ENCODE data around the gene NUDT17. TPM values are rescaled to one million over a fixed set of nuclear protein-coding genes. Genes with fewer than 3 reads are reported as not detected.

The NUDT17 gene
- total and polyA plus RNA-seq, 9 of the 15 experiments (the other 6 are each of a cell fraction or from before 2014, with no cell fraction given) = 2.1 to 10.0 (median 6.1) TPM

DNA sequence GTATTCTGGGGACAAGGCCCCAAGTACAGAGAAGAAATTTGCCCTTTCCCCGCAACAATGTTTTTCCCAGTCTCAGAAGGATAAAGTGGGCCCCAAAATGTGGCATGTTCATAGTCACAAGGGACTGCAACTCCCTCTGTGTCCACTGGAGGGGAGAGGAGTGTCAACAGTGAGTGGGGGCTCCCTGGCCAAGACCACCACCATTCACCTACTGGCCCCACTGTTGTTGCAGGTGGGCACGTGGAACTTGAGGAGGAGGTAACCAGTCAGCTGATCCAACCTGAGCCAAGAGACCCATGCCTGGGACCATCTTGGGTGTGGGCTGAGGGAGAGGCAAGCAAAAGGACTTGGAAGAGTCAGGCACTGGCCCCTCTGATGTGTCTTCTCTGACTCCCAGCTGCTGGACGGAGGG, 777 bp downstream of the NUDT17 start (continued):
- no peak for TF ChIP-seq ZNF41 (CRISPR knock-in tag; conservative IDR thresholded peaks at IDR 0.05)
- TF ChIP-seq, protein P1, sequence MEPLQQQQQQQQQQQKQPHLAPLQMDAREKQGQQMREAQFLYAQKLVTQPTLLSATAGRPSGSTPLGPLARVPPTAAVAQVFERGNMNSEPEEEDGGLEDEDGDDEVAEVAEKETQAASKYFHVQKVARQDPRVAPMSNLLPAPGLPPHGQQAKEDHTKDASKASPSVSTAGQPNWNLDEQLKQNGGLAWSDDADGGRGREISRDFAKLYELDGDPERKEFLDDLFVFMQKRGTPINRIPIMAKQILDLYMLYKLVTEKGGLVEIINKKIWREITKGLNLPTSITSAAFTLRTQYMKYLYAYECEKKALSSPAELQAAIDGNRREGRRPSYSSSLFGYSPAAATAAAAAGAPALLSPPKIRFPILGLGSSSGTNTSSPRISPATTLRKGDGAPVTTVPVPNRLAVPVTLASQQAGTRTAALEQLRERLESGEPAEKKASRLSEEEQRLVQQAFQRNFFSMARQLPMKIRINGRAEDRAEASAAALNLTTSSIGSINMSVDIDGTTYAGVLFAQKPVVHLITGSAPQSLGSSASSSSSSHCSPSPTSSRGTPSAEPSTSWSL (CRISPR knock-in tag; IDR thresholded peaks at IDR 0.05; ENCODE audit: borderline replicate concordance) = 0 out of 2 replicates have a peak, but pooled peaks have one; percentile 18
- TF ChIP-seq, protein P2, sequence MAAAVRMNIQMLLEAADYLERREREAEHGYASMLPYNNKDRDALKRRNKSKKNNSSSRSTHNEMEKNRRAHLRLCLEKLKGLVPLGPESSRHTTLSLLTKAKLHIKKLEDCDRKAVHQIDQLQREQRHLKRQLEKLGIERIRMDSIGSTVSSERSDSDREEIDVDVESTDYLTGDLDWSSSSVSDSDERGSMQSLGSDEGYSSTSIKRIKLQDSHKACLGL (CRISPR knock-in tag; IDR thresholded peaks at IDR 0.05; ENCODE audit: borderline replicate concordance, poor library complexity, severe bottlenecking) = no peak
- no peak for TF ChIP-seq FUS (optimal IDR thresholded peaks at IDR 0.05; ENCODE audit: low read depth, low read length)
- TF ChIP-seq SNRNP70 (optimal IDR thresholded peaks at IDR 0.05; ENCODE audit: low read depth, low read length) = peak; percentile 41
- no peak for TF ChIP-seq ZNF785 (CRISPR knock-in tag; IDR thresholded peaks at IDR 0.05)
- no peak for TF ChIP-seq SPI1 (IDR thresholded peaks at IDR 0.05; ENCODE audit: borderline replicate concordance, low read depth, low read length)
- TF ChIP-seq ZNF175 (CRISPR knock-in tag; IDR thresholded peaks at IDR 0.05; ENCODE audit: low read depth) = no peak
- no peak for TF ChIP-seq ZNF124 (CRISPR knock-in tag; IDR thresholded peaks at IDR 0.05)
- 0 out of 2 replicates have a peak, but pooled peaks have one; percentile 50 for TF ChIP-seq CCAR2 (IDR thresholded peaks at IDR 0.05; ENCODE audit: low read depth, low read length)
- TF ChIP-seq, protein P3, sequence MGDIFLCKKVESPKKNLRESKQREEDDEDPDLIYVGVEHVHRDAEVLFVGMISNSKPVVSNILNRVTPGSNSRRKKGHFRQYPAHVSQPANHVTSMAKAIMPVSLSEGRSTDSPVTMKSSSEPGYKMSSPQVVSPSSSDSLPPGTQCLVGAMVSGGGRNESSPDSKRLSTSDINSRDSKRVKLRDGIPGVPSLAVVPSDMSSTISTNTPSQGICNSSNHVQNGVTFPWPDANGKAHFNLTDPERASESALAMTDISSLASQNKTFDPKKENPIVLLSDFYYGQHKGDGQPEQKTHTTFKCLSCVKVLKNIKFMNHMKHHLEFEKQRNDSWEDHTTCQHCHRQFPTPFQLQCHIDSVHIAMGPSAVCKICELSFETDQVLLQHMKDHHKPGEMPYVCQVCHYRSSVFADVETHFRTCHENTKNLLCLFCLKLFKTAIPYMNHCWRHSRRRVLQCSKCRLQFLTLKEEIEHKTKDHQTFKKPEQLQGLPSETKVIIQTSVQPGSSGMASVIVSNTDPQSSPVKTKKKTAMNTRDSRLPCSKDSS (IDR thresholded peaks at IDR 0.05; ENCODE audit: low read depth, partially characterized antibody) = no peak
- no peak for TF ChIP-seq ZNF197 (CRISPR knock-in tag; IDR thresholded peaks at IDR 0.05; ENCODE audit: low read depth)
- TF ChIP-seq RBM39 (optimal IDR thresholded peaks at IDR 0.05; ENCODE audit: low read depth, low read length) = peak; percentile 33
- 0 out of 2 replicates have a peak, but pooled peaks have one; percentile 8 for TF ChIP-seq RB1 (IDR thresholded peaks at IDR 0.05; ENCODE audit: low read depth)
- TF ChIP-seq, protein P4, sequence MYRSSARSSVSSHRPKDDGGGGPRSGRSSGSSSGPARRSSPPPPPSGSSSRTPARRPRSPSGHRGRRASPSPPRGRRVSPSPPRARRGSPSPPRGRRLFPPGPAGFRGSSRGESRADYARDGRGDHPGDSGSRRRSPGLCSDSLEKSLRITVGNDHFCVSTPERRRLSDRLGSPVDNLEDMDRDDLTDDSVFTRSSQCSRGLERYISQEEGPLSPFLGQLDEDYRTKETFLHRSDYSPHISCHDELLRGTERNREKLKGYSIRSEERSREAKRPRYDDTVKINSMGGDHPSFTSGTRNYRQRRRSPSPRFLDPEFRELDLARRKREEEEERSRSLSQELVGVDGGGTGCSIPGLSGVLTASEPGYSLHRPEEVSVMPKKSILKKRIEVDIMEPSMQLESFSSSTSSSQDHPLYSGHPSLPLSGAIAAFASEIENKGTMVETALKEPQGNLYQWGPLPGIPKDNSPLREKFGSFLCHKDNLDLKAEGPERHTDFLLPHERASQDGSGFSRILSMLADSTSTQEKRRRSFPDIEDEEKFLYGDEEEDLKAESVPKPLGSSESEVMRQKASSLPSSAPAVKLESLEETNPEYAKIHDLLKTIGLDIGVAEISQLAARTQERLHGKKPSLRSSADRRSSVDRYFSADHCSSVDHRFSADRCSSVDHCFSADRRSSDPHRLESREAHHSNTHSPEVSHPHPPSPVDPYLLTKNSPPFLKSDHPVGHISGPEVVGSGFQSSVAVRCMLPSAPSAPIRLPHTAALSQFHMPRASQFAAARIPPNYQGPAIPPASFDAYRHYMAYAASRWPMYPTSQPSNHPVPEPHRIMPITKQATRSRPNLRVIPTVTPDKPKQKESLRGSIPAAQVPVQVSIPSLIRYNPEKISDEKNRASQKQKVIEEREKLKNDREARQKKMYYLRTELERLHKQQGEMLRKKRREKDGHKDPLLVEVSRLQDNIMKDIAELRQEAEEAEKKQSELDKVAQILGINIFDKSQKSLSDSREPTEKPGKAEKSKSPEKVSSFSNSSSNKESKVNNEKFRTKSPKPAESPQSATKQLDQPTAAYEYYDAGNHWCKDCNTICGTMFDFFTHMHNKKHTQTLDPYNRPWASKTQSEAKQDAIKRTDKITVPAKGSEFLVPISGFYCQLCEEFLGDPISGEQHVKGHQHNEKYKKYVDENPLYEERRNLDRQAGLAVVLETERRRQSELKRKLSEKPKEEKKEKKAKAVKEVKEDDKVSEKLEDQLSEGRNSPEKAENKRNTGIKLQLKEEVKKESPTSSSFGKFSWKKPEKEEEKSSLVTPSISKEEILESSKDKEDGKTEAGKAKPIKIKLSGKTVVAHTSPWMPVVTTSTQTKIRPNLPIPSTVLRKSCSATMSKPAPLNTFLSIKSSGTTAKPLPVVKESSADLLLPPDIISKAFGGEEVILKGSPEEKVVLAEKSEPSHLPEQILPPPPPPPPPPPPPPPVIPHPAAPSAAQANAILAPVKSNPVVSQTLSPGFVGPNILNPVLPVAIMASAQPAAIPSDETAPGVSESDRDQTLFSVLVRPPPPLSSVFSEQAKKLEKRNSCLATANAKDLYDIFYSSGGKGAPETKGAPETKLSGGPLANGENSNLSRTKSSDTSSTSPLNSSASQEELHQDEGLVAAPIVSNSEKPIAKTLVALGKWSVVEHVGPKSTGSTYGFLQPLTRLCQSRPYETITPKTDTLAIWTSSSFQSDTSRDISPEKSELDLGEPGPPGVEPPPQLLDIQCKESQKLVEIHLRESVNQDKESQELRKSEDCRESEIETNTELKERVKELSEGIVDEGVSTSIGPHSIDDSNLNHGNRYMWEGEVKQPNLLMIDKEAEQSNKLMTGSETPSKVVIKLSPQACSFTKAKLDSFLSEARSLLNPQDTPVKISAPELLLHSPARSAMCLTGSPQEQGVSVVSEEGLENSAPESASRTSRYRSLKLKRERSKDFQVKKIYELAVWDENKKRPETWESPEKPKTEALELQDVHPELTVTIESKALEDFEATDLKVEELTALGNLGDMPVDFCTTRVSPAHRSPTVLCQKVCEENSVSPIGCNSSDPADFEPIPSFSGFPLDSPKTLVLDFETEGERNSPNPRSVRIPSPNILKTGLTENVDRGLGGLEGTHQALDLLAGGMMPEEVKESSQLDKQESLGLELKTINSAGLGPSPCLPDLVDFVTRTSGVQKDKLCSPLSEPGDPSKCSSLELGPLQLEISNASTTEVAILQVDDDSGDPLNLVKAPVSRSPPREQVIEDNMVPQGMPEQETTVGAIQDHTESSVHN (IDR thresholded peaks at IDR 0.05; ENCODE audit: borderline replicate concordance in 1 of 2, low read depth in 1 of 2) = no peak
